ENCODE data around the gene AHCYL2. TPM values are rescaled to one million over a fixed set of nuclear protein-coding genes. Genes with fewer than 3 reads are reported as not detected.

The AHCYL2 gene
- total and polyA plus RNA-seq, 12 donors = 2.5 to 7.7 (median 5.6) TPM

GRCh38 chr7:129227646-129228578, 3.1 kb downstream of the AHCYL2 start:
- Histone ChIP-seq H3K36me3 (no peaks in the 10 kb centered on the region), H3K27me3 (no peaks in the 10 kb centered on the region), H3K4me1 (peaks cover 0 to 30% (median 15%) of the 10 kb centered on the region in 9 donors), H3K9me3 (no peaks in the 10 kb centered on the region), H3K27ac (no peak overlapping the region), H3K4me3 (no peak overlapping the region)
- WGBS, 2 donors = 79 to 88% methylated on average over 4 of the region's 4 CpGs
- ATAC-seq (no peak), DNase-seq (no peak)
- intact Hi-C loops (cut with DNase I) = loop anchor here in 2 of 10 donors (10.0 kb wide), 2 partner anchors 247 to 387 kb away; partner anchors contain the start of gene NRF1 (in 2 of the 2)
- TF ChIP-seq, protein P1, sequence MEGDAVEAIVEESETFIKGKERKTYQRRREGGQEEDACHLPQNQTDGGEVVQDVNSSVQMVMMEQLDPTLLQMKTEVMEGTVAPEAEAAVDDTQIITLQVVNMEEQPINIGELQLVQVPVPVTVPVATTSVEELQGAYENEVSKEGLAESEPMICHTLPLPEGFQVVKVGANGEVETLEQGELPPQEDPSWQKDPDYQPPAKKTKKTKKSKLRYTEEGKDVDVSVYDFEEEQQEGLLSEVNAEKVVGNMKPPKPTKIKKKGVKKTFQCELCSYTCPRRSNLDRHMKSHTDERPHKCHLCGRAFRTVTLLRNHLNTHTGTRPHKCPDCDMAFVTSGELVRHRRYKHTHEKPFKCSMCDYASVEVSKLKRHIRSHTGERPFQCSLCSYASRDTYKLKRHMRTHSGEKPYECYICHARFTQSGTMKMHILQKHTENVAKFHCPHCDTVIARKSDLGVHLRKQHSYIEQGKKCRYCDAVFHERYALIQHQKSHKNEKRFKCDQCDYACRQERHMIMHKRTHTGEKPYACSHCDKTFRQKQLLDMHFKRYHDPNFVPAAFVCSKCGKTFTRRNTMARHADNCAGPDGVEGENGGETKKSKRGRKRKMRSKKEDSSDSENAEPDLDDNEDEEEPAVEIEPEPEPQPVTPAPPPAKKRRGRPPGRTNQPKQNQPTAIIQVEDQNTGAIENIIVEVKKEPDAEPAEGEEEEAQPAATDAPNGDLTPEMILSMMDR (IDR thresholded peaks at IDR 0.05) = no peak

- no peak for ATAC-seq
- no peak overlapping the region for H3K4me3 ChIP-seq
- intact Hi-C loops (cut with DNase I) = loop anchor here in 2 of 10 donors (10.0 kb wide), 2 partner anchors 246 to 386 kb away; partner anchors contain the start of gene NRF1 (in 2 of the 2)
- peaks cover 0 to 30% (median 15%) of the 10 kb centered on the region in 9 donors for H3K4me1 ChIP-seq
- DNase-seq = no peak
- H3K9me3 ChIP-seq = no peaks in the 10 kb centered on the region
- 86 to 98% methylated on average over 2 of the region's 2 CpGs for WGBS, 2 donors
- TF ChIP-seq, protein P1 (IDR thresholded peaks at IDR 0.05) = no peak
- H3K36me3 ChIP-seq = no peaks in the 10 kb centered on the region
- H3K27me3 ChIP-seq = no peaks in the 10 kb centered on the region
- H3K27ac ChIP-seq = no peak overlapping the region
Measured at GRCh38 chr7:129228633-129229032, 3.8 kb downstream of the AHCYL2 start.

- Histone ChIP-seq H3K4me1 (peaks cover 0 to 11% (median 0%) of the 10 kb centered on the region in 9 donors), H3K27ac (no peak overlapping the region), H3K9me3 (no peaks in the 10 kb centered on the region), H3K27me3 (no peaks in the 10 kb centered on the region), H3K36me3 (no peaks in the 10 kb centered on the region), H3K4me3 (no peak overlapping the region)
- TF ChIP-seq, protein P1 (IDR thresholded peaks at IDR 0.05) = no peak
- no peak for ATAC-seq
- 47 to 88% methylated on average over 5 of the region's 5 CpGs for WGBS, 2 donors
- intact Hi-C loops (cut with DNase I) = loop anchor here in 1 of 10 donors (10.0 kb wide), 1 partner anchor 403 kb away; no protein-coding TSS in a partner anchor
- DNase-seq = no peak
Measured at GRCh38 chr7:129231666-129232065, 6.8 kb downstream of the AHCYL2 start.

DNA sequence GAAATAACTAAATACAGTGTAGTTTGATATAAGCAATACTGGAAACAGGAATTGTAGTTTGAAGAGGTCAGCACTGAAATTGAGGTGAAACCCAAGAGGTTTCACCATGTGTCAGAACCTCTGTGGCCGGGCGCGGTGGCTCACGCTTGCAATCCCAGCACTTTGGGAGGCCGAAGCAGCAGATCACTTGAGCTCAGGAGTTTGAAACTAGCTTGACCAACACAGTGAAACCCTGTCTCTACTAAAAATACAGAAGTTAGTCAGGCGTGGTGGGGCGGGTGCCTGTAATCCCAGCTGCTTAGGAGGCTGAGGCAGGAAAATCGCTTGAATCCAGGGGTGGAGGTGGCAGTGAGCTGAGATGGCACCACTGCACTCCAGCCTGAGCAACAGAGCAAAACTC, 13.7 kb downstream of the AHCYL2 start:
- intact Hi-C loops (cut with DNase I) = loop anchor here in 1 of 10 donors (10.0 kb wide), 1 partner anchor 396 kb away; no protein-coding TSS in a partner anchor
- ATAC-seq (no peak), DNase-seq (no peak)
- no peaks in the 10 kb centered on the region for H3K36me3 ChIP-seq
- H3K27me3 ChIP-seq = no peaks in the 10 kb centered on the region
- H3K4me3 ChIP-seq = no peak overlapping the region
- 90 to 96% methylated on average over 8 of the region's 8 CpGs for WGBS, 2 donors
- TF ChIP-seq, protein P1 (IDR thresholded peaks at IDR 0.05) = no peak
- no peaks in the 10 kb centered on the region for H3K9me3 ChIP-seq
- H3K4me1 ChIP-seq = no peaks in the 10 kb centered on the region
- H3K27ac ChIP-seq = no peak overlapping the region

Data from heart right ventricle (tissue), 16 donors.